ENCODE data around the gene FAM227B.

FAM227B gene

GRCh38 chr15:49646891-49647290, 26.3 kb upstream of the FAM227B start:
- H3K27ac ChIP-seq: no peak overlapping the region
- H3K9ac ChIP-seq: no peak overlapping the region
- H4K20me1 ChIP-seq (ENCODE audit: insufficient read depth): no peaks in the 10 kb centered on the region
- no peaks in the 10 kb centered on the region for H3K27me3 ChIP-seq (ENCODE audit: insufficient read depth, low read depth)
- TF ChIP-seq CTCF (conservative IDR thresholded peaks at IDR 0.05; ENCODE audit: low read depth, low read length): no peak
- H3K36me3 ChIP-seq (ENCODE audit: insufficient read depth): no peaks in the 10 kb centered on the region
- no peaks in the 10 kb centered on the region for H3K4me1 ChIP-seq (ENCODE audit: low read depth, poor library complexity, severe bottlenecking)
- H3K4me3 ChIP-seq (IDR thresholded peaks at IDR 0.05; ENCODE audit: insufficient read depth, low read depth, low read length): no peak overlapping the region
- no peaks in the 10 kb centered on the region for H3K79me2 ChIP-seq (ENCODE audit: insufficient read depth, low read depth)
- no peak overlapping the region for H2AFZ ChIP-seq (ENCODE audit: low read depth)
- no peak overlapping the region for H3K4me2 ChIP-seq

- Histone ChIP-seq H3K4me1 (ENCODE audit: low read depth, poor library complexity, severe bottlenecking) (no peaks in the 10 kb centered on the region), H3K4me2 (no peak overlapping the region), H4K20me1 (ENCODE audit: insufficient read depth) (no peaks in the 10 kb centered on the region), H3K27me3 (ENCODE audit: insufficient read depth, low read depth) (no peaks in the 10 kb centered on the region), H3K36me3 (ENCODE audit: insufficient read depth) (no peaks in the 10 kb centered on the region), H3K9ac (no peak overlapping the region), H3K79me2 (ENCODE audit: insufficient read depth, low read depth) (no peaks in the 10 kb centered on the region), H2AFZ (ENCODE audit: low read depth) (no peak overlapping the region), H3K4me3 (IDR thresholded peaks at IDR 0.05; ENCODE audit: insufficient read depth, low read depth, low read length) (no peak overlapping the region), H3K27ac (no peak overlapping the region)
- no peak for TF ChIP-seq CTCF (conservative IDR thresholded peaks at IDR 0.05; ENCODE audit: low read depth, low read length)
These were observed 25.3 kb upstream of the FAM227B start for GRCh38 chr15:49645941-49646340.

GRCh38 chr15:49645277-49645676, 24.7 kb upstream of the FAM227B start:
- Histone ChIP-seq H3K36me3 (ENCODE audit: insufficient read depth) (no peaks in the 10 kb centered on the region), H3K27me3 (ENCODE audit: insufficient read depth, low read depth) (no peaks in the 10 kb centered on the region), H3K27ac (no peak overlapping the region), H3K79me2 (ENCODE audit: insufficient read depth, low read depth) (no peaks in the 10 kb centered on the region), H3K4me2 (no peak overlapping the region), H3K4me3 (IDR thresholded peaks at IDR 0.05; ENCODE audit: insufficient read depth, low read depth, low read length) (no peak overlapping the region), H4K20me1 (ENCODE audit: insufficient read depth) (no peaks in the 10 kb centered on the region), H3K4me1 (ENCODE audit: low read depth, poor library complexity, severe bottlenecking) (no peaks in the 10 kb centered on the region), H2AFZ (ENCODE audit: low read depth) (no peak overlapping the region), H3K9ac (no peak overlapping the region)
- TF ChIP-seq CTCF (conservative IDR thresholded peaks at IDR 0.05; ENCODE audit: low read depth, low read length): no peak

GRCh38 chr15:49644364-49644794, 23.8 kb upstream of the FAM227B start:
- H3K4me3 ChIP-seq (IDR thresholded peaks at IDR 0.05; ENCODE audit: insufficient read depth, low read depth, low read length): no peak overlapping the region
- no peaks in the 10 kb centered on the region for H3K79me2 ChIP-seq (ENCODE audit: insufficient read depth, low read depth)
- no peak overlapping the region for H3K4me2 ChIP-seq
- H3K27ac ChIP-seq: no peak overlapping the region
- no peak overlapping the region for H2AFZ ChIP-seq (ENCODE audit: low read depth)
- H3K9ac ChIP-seq: no peak overlapping the region
- no peaks in the 10 kb centered on the region for H3K4me1 ChIP-seq (ENCODE audit: low read depth, poor library complexity, severe bottlenecking)
- no peak for TF ChIP-seq CTCF (conservative IDR thresholded peaks at IDR 0.05; ENCODE audit: low read depth, low read length)
- no peaks in the 10 kb centered on the region for H4K20me1 ChIP-seq (ENCODE audit: insufficient read depth)
- H3K27me3 ChIP-seq (ENCODE audit: insufficient read depth, low read depth): no peaks in the 10 kb centered on the region
- H3K36me3 ChIP-seq (ENCODE audit: insufficient read depth): no peaks in the 10 kb centered on the region

All from KMS-11 (cell line).